NCI-H510A treated with DMSO at 0.1 percent for 48 hours (cell line): ENCODE data around the gene TEX264.

Source experiments
- DNase-seq: peaks from one replicate; lab custom pipeline; 2025; lab: John Stamatoyannopoulos, UW

The TEX264 gene

DNA sequence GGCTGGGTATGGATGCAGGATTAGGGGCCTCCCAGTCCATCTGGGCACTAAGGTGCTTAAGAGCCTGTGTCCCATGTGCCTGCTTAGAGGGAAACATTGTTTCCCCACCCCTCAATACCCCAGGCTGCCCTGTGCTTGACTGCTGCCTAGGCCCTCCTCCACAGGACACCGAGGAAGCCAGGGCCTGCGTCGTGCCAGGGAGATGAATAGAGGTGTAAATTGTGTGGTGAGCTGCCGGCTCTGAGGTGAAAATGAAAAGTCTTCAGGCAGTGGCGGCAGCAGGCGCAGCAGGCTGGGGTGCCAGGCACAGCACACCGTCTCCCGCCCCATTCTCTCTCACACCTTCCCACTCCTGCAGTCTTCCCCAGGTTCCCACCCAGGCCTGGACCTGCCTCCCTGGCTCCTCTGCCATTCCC lies 21.9 kb downstream of the TEX264 start:
- DNase-seq: no peak

DNA sequence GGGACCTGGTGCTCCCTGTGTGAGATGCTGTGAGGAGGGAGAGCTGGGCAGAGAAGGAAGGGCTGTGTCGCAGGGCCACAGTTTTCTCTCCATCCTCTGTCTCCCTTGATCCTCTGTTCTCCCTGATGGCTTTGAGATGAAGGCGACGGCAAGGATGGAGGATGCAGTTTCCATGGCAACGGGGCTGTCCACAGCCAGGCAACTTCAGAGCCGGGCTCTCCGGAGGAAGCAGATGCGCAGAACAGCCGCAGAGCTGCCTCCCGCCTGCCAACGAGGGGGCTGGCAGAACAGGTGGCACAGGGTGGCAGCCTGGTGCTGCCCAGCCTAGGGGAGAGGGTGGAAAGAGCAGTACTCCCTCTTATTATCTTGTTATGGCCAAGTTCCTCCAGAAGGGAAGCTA lies 25.9 kb downstream of the TEX264 start:
- no peak for DNase-seq

DNA sequence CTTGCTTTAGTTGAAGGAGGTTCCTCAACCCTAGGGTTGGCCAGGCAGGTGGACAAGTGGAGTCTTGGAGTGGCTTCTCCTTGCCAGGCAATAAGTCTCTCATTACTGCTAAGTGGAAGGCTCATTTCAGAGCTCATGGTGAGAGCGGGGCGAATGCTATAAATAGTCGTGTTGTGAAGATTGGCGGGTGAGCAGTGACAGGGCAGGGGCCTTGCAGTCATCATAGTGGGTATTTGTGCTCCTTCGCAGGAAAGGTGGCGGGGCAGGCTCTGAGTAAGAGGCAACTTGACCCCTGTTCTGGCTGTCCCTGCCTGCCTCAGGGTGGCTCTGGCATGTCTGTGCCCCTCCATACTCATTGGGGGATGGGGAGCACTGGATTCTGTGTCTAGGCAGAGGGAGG lies 27.2 kb downstream of the TEX264 start:
- DNase-seq: no peak

DNA sequence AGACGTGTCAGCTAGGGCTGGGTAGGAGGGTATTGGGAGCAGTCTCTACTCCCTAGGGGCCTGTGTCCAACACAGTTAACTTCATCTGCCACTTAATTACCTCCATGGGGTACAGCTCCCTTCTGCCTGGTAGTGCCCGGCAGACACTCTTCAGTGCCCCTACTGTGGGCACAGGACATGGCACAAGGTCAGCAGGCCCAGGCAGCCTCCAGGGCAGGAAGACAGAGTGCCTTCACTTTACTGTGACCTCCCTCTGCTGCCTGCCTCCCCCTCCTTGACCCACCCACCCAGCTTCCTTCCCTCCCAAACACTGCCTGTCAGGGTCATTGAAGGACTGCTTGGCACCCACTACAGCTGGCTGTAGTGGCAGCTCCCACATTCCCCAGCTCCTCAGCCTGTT lies 29.4 kb downstream of the TEX264 start:
- DNase-seq: no peak

DNA sequence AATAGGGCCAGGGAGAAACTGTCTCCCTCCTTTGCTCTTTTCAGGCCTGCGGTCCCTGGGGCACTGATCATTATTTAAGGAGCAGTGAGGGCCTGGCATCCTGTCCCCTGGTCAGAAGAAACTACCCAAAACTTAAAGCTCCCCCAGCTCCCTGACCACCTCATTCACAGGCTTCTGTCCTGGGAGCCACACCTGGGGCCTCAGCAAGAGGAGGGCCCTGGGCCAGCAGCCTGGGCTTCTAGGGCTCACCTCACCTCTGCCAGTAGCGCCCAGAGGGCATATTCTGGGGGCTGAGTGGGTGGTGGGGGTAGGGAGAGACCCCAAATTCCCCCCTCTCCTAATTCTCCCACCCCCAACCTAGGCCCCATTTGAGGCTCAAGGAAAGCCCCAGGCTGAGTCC lies 31.1 kb downstream of the TEX264 start:
- DNase-seq: no peak

DNA sequence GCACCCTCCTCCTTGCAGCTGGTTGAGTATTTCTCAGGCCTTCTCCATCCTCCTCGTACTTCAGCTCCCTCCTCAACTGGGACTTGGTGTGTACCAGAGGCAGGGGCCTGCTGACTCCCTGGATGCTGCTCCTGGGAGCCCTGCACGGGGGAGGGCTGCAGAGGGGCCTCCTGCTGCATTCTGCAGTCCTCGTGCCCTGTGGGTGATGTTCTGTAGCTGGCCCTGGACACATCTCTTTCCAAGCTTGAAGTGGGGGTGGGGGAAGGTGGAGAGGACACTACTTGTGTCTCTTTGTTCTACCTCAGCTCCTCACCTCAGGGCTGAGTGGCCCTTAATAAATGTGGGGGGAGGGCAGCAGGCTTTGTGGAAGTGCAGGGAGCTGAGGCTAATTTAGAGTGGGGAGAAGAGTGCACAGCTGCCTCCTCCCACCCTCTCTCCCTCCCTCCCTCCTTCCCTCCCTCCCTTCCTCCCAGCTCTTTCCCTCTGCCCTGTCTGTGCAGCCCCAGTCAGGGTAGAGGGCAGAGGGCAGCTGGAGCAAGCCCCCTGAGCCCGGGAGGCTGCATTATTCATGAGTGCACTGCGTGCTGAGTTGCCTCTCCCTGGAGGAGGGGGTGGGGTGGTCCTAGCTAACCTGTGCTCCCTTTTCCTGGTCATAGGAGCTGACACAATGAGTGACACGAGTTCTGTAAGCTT lies 32.2 kb downstream of the TEX264 start:
- DNase-seq: peak; percentile 54

DNA sequence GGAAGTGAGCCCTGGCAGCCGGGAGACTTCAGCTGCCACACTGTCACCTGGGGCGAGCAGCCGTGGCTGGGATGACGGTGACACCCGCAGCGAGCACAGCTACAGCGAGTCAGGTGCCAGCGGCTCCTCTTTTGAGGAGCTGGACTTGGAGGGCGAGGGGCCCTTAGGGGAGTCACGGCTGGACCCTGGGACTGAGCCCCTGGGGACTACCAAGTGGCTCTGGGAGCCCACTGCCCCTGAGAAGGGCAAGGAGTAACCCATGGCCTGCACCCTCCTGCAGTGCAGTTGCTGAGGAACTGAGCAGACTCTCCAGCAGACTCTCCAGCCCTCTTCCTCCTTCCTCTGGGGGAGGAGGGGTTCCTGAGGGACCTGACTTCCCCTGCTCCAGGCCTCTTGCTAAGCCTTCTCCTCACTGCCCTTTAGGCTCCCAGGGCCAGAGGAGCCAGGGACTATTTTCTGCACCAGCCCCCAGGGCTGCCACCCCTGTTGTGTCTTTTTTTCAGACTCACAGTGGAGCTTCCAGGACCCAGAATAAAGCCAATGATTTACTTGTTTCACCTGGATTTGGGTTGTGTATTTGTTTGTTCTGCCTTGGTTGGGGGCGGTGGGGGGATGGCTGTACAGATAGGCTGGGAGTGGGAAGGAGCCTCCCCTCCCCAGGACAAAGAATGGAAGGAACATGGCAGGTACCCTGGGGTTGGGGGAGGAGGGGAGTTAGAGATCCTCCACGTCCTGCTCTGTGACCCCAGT lies 32.9 kb downstream of the TEX264 start:
- DNase-seq: no peak

DNA sequence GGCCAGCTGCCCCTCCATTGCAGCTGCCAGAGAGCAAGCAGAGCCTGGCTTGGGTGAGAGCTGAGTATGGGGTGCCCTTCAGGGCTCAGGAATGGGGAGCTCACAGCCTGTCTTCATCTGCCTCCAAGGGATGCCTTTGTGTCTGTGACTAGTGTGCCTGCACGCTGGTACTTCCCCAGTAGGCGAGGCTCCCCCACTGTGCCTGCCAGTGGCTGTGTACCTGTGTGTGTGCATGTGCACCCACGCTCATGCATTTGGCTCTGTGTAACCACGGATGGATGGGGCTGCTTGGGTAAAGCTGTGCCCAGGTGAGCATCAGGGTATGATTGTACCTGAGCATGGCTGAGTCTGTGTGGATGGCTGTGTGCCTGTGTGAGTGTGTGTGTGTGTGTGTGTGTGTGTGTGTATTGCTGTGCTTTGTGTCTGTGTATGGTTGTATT lies 33.5 kb downstream of the TEX264 start:
- no peak for DNase-seq

DNA sequence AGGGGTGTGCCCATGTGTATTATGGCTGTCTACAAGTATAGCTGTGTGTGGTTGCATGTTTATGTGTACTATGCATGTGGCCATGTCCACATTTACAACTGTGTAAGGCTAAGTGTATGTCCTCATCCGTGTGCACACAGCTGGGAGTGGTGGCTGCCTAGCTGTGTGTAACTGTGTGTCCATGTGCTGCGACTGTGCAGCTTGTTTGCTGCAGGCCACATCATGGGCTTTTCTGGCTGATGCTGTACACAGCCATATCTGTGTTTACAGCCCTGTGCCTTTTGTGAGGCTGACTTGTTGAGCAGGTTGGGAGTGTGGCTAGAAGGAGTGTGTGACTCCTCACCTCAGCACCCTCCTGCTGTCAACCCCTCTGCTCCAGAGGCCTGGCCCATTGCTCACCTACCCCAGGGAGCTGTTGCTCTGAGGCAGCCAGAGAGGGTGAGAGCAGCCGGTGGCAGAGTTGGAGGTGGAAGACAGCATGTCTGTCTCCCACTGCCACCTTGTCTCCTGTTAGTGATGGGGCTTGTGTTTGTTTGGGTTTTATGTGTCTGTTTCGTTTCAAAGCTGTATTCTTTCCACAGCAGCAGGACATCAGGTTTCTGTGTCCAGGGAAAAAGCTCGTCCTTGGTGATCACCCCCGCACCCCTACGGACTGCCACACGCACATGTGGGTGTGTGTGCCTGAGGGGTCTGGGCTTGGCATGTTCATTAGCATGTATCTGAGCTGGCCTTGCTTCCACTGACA lies 34.4 kb downstream of the TEX264 start:
- DNase-seq: no peak

DNA sequence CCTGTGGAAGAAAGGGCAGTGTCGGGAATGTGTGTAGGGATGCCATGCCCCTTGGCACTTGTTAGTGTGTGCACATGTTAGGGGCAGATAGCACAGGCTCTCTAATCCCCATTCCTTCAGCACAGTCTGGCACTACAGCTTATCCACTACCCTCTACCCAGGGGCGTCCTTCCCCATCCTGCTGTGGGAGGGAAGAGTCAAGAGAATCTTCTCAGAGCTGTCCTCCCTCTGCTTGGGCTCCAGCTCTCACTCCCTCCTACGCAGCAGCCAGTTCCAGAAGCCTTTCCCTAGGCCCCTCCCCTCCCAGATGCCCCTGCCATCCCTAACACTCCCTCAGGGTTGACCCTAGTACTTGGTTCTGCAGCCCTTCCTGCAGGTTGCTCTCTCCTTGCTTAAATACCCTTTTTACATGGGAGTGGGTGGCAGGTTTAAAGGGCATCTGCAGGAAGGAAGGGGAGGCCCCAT lies 35.0 kb downstream of the TEX264 start:
- DNase-seq: no peak

DNA sequence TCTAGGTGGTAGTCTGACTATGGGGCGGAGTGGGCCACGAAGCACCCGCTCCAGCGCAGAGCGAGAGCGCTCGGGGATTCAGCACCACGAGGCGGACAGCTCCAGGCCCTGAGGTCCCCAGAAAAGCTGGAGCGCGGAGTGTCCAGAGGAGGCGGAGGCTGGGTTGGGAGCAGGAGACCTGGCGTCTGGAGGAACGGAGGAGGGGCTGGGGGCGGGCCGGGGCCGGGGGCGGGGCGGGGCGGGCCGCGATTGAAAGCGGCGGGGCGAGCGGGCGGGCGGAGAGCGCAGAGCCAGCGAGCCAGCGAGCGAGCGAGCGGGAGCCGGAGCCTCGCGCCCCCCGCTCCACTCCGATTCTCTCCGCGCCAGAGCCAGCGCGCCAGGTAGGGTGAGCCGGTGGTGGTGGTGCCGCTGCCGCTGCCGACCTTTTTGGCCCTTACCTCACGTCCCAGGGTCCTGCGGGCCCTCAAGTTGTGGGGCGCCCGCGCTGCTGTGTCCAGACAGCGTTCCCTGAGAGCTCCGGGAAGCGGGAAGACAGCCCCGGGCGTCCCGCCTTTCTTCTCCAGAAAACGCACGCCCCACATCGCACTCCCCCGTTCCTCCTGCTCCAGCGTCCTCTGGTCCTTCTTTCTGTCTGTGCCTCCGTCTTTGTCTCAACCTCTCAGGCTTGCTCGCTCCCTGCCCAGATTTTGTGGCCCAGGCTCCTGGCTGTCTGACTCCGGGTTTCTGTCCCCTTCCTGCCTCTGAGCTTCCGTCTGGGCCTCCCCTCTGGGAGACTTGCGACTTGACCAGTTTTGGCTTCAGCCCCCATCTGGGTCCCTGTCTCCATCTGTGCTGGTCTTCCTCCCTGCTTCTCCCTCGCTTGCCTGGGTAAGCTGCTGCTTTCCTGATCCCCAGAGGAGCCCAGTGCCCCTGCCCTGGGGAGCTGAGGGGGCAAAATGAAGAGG lies 36.0 kb downstream of the TEX264 start, which contains the start of gene GRM2:
Gene GRM2 (plus strand): TSS at position 281 of the 944 bp plus-strand sequence. CDS start 1,916 bp downstream, outside the sequence.
- peak; percentile 50 for DNase-seq

DNA sequence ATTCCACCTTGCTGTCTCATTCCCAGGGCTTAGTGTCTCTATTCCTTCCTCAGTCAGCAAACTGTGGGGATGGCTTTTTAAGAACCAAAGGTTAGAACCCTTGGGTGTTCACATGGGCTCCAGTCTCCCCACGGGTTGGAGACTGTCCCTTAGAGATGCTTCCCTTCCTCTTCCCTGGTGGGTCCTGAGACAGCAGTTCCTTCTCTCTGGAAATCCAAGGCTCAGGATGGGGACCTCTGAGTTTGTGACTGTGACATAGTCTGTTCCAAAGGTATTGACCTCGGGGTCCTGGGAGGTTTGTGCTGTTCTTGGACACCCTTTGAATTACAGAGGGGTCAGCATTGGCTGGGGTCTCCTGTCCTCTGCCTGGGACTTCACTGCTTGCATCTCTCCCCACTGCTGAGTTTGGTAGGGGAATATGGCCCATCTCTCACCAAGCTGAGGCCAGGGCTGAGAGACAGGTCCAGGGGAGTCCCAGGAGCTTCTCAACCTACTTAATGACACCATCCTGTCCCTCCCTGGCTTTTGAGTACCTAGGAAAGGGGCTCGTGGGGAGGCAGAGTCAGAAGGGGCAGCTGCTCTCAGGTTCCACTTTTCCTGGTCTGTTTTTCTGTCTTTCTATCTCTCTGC lies 37.3 kb downstream of the TEX264 start:
- no peak for DNase-seq

DNA sequence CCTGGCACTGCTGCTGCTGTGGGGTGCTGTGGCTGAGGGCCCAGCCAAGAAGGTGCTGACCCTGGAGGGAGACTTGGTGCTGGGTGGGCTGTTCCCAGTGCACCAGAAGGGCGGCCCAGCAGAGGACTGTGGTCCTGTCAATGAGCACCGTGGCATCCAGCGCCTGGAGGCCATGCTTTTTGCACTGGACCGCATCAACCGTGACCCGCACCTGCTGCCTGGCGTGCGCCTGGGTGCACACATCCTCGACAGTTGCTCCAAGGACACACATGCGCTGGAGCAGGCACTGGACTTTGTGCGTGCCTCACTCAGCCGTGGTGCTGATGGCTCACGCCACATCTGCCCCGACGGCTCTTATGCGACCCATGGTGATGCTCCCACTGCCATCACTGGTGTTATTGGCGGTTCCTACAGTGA lies 38.0 kb downstream of the TEX264 start:
- no peak for DNase-seq

DNA sequence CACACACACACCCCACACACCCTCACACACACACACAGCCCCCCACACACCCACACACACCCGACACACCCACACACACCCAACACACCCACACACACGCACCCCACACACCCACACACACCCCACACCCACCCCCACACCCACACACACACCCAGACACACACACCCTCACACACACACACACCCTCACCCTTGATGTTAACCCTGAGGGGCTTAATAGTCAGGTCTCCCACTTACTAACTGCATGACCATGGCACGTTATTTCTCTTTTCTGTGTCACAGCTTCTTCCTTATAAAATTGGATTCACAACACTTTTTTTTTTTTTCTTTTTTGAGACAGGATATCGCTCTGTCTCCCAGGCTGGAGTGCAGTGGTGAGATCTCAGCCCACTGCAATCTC lies 38.6 kb downstream of the TEX264 start:
- DNase-seq: no peak

DNA sequence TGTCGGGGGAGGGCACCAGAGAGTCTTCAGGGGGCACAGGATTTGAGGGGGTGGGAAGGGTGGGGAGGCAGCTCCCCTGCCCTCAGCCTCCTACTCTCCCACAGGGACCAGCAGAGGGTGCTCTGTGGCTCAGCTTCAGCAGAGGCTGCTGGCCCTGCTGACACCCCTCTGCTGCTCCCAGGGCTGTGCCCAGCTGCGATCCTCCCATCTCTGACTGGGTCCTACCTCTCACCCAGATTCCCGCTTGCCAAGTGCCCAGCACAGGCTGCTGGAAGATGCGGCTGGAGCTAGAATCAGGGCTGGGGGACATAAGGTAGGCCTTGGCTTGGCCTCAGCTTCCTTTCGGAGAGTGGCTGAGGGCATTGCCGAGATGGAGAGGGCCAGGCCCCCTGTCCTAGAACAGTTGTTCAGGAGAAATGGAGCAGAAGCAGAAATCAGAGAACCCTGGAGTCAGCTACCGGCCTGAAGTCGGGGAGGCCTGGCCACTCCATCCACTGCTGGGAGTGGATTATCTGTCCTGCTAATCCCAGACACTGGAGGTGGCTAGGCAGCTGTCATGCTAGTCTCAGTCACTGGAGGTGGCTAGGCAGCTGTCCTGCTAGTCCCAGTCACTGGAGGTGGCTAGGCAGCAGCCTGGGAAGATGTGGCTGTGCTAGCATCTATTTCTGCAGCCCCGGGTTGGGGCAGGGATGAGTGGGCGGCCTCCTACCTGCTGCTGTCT lies 39.7 kb downstream of the TEX264 start:
- no peak for DNase-seq

DNA sequence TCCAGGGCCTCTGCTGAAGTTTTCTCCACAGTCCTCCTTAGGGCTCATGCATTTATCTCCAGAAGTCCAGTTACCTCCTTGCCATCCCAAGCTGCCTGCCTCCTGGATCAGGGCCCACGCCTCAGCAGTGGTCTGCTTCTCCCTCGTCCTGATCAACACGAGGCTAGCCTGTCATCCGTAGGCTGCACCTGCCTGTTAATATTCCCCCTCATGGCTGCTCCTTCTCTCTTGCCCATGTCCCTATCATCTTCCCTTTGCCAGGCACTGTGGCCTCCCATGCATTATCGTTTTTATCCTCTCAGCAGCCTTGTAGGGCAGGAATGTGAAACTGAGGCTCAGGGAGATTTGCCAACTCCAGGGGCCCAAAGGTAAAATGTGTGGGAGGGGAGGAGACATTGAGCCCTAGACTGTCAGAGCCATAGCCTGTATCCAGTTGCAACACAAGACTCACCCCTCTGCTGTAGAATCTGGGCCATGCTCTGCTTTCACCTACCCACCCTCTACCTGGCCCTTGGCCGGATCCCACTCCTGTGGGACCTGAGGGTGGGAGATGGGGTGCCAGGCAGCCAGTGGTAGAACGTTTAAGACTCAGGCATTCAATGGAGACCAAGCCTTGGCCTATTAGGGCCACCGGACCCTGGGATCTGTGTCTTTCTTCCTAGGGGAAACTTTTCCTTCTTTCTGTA lies 40.4 kb downstream of the TEX264 start:
- DNase-seq: no peak

DNA sequence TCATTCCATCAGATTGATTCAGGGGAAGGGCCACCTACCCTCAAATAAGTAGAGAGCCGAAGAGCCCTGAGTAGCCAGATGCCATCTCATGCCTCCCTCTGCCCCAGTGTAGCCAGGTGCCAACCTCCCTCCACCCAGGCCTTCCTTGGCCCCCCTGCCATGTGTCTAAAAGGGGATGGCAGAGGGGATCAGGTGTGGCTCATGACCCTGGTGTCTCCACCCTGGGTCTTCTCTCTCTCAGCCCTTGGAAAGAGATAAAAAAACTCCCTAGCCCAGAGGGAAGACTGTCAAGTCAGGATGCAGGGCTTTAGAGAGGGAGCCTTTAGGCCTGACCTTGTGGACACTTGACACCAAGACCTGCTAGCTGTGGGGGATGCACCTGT lies 41.0 kb downstream of the TEX264 start:
- DNase-seq: no peak

DNA sequence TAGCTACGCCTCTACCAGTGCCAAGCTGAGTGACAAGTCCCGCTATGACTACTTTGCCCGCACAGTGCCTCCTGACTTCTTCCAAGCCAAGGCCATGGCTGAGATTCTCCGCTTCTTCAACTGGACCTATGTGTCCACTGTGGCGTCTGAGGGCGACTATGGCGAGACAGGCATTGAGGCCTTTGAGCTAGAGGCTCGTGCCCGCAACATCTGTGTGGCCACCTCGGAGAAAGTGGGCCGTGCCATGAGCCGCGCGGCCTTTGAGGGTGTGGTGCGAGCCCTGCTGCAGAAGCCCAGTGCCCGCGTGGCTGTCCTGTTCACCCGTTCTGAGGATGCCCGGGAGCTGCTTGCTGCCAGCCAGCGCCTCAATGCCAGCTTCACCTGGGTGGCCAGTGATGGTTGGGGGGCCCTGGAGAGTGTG lies 41.5 kb downstream of the TEX264 start:
- DNase-seq: no peak

DNA sequence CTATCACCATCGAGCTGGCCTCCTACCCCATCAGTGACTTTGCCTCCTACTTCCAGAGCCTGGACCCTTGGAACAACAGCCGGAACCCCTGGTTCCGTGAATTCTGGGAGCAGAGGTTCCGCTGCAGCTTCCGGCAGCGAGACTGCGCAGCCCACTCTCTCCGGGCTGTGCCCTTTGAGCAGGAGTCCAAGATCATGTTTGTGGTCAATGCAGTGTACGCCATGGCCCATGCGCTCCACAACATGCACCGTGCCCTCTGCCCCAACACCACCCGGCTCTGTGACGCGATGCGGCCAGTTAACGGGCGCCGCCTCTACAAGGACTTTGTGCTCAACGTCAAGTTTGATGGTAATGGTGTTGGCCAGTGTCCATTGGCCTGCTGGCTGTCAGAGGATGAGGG lies 41.9 kb downstream of the TEX264 start:
- no peak for DNase-seq
